HEK293 (cell line): ENCODE results near the gene ZNF582.

Experiments used
- KLF8 ChIP-seq: fragments of 450-650 bp; formaldehyde crosslinking; IDR thresholded peaks from 2 replicates; pipeline ENCODE4 v1.5.1; 2016; ENCODE audit warnings: missing biosample characterization, missing genetic modification characterization
- RBAK ChIP-seq: fragments of 450-650 bp; formaldehyde crosslinking; IDR thresholded peaks from 2 replicates; pipeline ENCODE4 v1.5.1; 2016; ENCODE audit warnings: missing biosample characterization, missing genetic modification characterization
- SP7 ChIP-seq: fragments of 450-650 bp; formaldehyde crosslinking; IDR thresholded peaks from 2 replicates; pipeline ENCODE4 v1.5.1; 2016; ENCODE audit warnings: missing biosample characterization, missing genetic modification characterization
- WT1 ChIP-seq: fragments of 450-650 bp; formaldehyde crosslinking; IDR thresholded peaks from 2 replicates; pipeline ENCODE4 v1.5.1; 2016; ENCODE audit warnings: missing biosample characterization, missing genetic modification characterization
- ZNF112 ChIP-seq: fragments of 450-650 bp; formaldehyde crosslinking; IDR thresholded peaks from 2 replicates; pipeline ENCODE4 v1.5.0; 2017; ENCODE audit warnings: missing biosample characterization, missing genetic modification characterization
- ZNF174 ChIP-seq: fragments of 450-650 bp; formaldehyde crosslinking; IDR thresholded peaks from 2 replicates; pipeline ENCODE4 v1.5.0; 2017; ENCODE audit warnings: missing biosample characterization, mild to moderate bottlenecking, missing genetic modification characterization
- ZNF184 ChIP-seq: fragments of 450-650 bp; IDR thresholded peaks from 2 replicates; pipeline ENCODE4 v1.5.1; 2018; ENCODE audit warnings: missing biosample characterization, mild to moderate bottlenecking, missing genetic modification characterization
- ZNF2 ChIP-seq: fragments of 450-650 bp; formaldehyde crosslinking; IDR thresholded peaks from 2 replicates; pipeline ENCODE4 v1.5.1; 2016; ENCODE audit warnings: missing biosample characterization, missing genetic modification characterization
- ZNF24 ChIP-seq: fragments of 450-650 bp; formaldehyde crosslinking; IDR thresholded peaks from 2 replicates; pipeline ENCODE4 v1.5.1; 2016; ENCODE audit warnings: missing biosample characterization, missing genetic modification characterization
- ZNF302 ChIP-seq: fragments of 450-650 bp; formaldehyde crosslinking; IDR thresholded peaks from 2 replicates; pipeline ENCODE4 v1.5.1; 2016; ENCODE audit warnings: missing biosample characterization, missing genetic modification characterization, low read depth
- ZNF341 ChIP-seq: fragments of 450-650 bp; formaldehyde crosslinking; IDR thresholded peaks from 2 replicates; pipeline ENCODE4; 2016; ENCODE audit warnings: low read depth, missing biosample characterization, missing genetic modification characterization
- ZNF366 ChIP-seq: fragments of 450-650 bp; formaldehyde crosslinking; conservative IDR thresholded peaks from 2 replicates; pipeline ENCODE4 v1.5.1; 2016; ENCODE audit warnings: missing biosample characterization, missing genetic modification characterization
- ZNF529 ChIP-seq: fragments of 450-650 bp; formaldehyde crosslinking; IDR thresholded peaks from 2 replicates; pipeline ENCODE4 v1.5.1; 2017; ENCODE audit warnings: missing genetic modification characterization, missing biosample characterization; ENCODE audit not compliant: insufficient replicate concordance
- ZNF571 ChIP-seq: fragments of 450-650 bp; formaldehyde crosslinking; IDR thresholded peaks from 2 replicates; pipeline ENCODE4 v1.5.0; 2017; ENCODE audit warnings: missing biosample characterization, missing genetic modification characterization
- ZNF660 ChIP-seq: fragments of 450-650 bp; IDR thresholded peaks from 2 replicates; pipeline ENCODE4 v1.5.1; 2018; ENCODE audit warnings: missing biosample characterization, mild to moderate bottlenecking, missing genetic modification characterization
- ZNF670 ChIP-seq: fragments of 450-650 bp; formaldehyde crosslinking; IDR thresholded peaks from 2 replicates; pipeline ENCODE4 v1.5.1; 2016; ENCODE audit warnings: missing biosample characterization, missing genetic modification characterization, low read depth
- ZNF76 ChIP-seq: fragments of 450-650 bp; formaldehyde crosslinking; IDR thresholded peaks from 2 replicates; pipeline ENCODE4; 2016; ENCODE audit warnings: low read depth, missing biosample characterization, missing genetic modification characterization, borderline replicate concordance
- ZNF768 ChIP-seq: fragments of 450-650 bp; formaldehyde crosslinking; IDR thresholded peaks from 2 replicates; pipeline ENCODE4 v1.5.1; 2018; ENCODE audit warnings: missing biosample characterization, mild to moderate bottlenecking, missing genetic modification characterization
- ZSCAN30 ChIP-seq: fragments of 450-650 bp; IDR thresholded peaks from 2 replicates; pipeline ENCODE4 v1.5.1; 2018; ENCODE audit warnings: missing biosample characterization, mild to moderate bottlenecking, missing genetic modification characterization, moderate library complexity
- TF ChIP-seq, protein P1 (sequence below): fragments of 450-650 bp; formaldehyde crosslinking; IDR thresholded peaks from 2 replicates; pipeline ENCODE4 v1.5.1; 2017; ENCODE audit warnings: missing biosample characterization, mild to moderate bottlenecking, missing genetic modification characterization, moderate library complexity
- TF ChIP-seq, protein P2 (sequence below): fragments of 450-650 bp; formaldehyde crosslinking; IDR thresholded peaks from 2 replicates; pipeline ENCODE4 v1.5.1; 2016; ENCODE audit warnings: missing biosample characterization, missing genetic modification characterization
- TF ChIP-seq, protein P3 (sequence below): fragments of 450-650 bp; formaldehyde crosslinking; IDR thresholded peaks from 2 replicates; pipeline ENCODE4 v1.5.1; 2016; ENCODE audit warnings: missing biosample characterization, missing genetic modification characterization
- TF ChIP-seq, protein P4 (sequence below): fragments of 450-650 bp; formaldehyde crosslinking; IDR thresholded peaks from 2 replicates; pipeline ENCODE4 v1.5.1; 2017; ENCODE audit warnings: missing biosample characterization, missing genetic modification characterization
- TF ChIP-seq, protein P5 (sequence below): fragments of 450-650 bp; formaldehyde crosslinking; IDR thresholded peaks from 2 replicates; pipeline ENCODE4 v1.5.1; 2016; ENCODE audit warnings: missing biosample characterization, missing genetic modification characterization

The ZNF582 gene

DNA sequence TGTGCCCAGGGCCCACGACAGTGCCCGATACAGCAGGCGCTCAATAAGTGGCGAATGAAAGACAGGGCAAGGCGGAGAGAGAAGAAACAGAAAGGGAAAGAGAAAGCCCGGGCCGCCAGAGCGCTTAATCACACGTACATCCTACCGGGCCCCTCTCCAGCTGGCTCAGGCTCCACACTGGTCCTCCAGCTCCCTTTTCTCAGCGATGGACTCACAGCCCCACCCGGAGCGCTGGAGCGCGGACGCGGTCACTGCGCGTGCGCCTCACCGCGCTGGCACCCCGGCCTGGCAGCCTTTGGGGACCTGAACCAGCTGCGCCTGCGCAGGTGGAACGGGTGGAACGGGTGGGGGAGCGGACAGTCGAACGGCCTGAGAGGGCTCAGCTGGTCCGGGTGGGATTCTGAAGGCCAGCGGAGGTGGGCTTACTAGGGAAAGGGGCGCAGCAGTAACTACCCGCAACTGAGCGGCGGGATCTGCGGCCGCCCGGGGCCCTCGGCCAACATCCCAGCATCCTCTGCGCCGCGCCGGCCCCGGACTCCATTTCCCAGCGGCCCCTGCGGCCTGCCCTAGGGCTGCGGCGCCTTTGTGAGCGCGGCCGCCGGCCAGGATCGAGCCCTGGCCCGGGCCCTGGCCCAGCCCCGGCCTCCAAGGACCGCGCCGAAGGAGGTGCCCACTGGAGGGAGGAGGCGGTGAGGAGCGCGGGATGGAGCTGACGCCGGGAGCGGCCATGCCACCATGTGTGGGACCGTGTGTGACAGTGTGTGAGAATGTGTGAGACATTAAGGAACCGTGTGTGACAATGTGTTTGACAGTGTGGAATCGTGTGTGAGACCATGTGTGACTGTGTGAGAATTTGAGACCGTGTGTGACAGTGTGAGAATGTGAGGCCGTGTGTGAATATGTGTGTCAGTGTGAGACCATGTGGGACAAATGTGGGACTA, 10.7 kb upstream of the ZNF582 start, which contains the start of gene ZNF583 (continued):
- TF ChIP-seq ZNF768 (tag by site-specific recombination): no peak
- no peak for TF ChIP-seq ZNF2 (tag by site-specific recombination)
- TF ChIP-seq, protein P1, sequence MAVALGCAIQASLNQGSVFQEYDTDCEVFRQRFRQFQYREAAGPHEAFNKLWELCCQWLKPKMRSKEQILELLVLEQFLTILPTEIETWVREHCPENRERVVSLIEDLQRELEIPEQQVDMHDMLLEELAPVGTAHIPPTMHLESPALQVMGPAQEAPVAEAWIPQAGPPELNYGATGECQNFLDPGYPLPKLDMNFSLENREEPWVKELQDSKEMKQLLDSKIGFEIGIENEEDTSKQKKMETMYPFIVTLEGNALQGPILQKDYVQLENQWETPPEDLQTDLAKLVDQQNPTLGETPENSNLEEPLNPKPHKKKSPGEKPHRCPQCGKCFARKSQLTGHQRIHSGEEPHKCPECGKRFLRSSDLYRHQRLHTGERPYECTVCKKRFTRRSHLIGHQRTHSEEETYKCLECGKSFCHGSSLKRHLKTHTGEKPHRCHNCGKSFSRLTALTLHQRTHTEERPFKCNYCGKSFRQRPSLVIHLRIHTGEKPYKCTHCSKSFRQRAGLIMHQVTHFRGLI (tag by site-specific recombination): 0 out of 2 replicates have a peak, but pooled peaks have one; percentile 28
- TF ChIP-seq RBAK (tag by site-specific recombination): no peak
- TF ChIP-seq ZSCAN30: peak; percentile 91
- TF ChIP-seq ZNF184 (tag by site-specific recombination): no peak
- TF ChIP-seq ZNF341 (tag by site-specific recombination): no peak
- TF ChIP-seq, protein P2, sequence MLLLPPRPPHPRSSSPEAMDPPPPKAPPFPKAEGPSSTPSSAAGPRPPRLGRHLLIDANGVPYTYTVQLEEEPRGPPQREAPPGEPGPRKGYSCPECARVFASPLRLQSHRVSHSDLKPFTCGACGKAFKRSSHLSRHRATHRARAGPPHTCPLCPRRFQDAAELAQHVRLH: no peak
- peak; percentile 36; the same call in 1 of the 2 replicates for TF ChIP-seq KLF8
- TF ChIP-seq ZNF670 (tag by site-specific recombination): no peak
- TF ChIP-seq ZNF76 (tag by site-specific recombination): peak; percentile 97
- TF ChIP-seq ZNF112 (tag by site-specific recombination): no peak
- TF ChIP-seq SP7 (tag by site-specific recombination): 0 out of 2 replicates have a peak, but pooled peaks have one; percentile 35
- TF ChIP-seq WT1: no peak
- TF ChIP-seq, protein P3, sequence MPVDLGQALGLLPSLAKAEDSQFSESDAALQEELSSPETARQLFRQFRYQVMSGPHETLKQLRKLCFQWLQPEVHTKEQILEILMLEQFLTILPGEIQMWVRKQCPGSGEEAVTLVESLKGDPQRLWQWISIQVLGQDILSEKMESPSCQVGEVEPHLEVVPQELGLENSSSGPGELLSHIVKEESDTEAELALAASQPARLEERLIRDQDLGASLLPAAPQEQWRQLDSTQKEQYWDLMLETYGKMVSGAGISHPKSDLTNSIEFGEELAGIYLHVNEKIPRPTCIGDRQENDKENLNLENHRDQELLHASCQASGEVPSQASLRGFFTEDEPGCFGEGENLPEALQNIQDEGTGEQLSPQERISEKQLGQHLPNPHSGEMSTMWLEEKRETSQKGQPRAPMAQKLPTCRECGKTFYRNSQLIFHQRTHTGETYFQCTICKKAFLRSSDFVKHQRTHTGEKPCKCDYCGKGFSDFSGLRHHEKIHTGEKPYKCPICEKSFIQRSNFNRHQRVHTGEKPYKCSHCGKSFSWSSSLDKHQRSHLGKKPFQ (tag by site-specific recombination): no peak; the same call in 1 of the 2 replicates
- 0 out of 2 replicates have a peak, but pooled peaks have one; percentile 32 for TF ChIP-seq ZNF24 (tag by site-specific recombination)
- no peak for TF ChIP-seq ZNF174 (tag by site-specific recombination)
- no peak for TF ChIP-seq ZNF529
- TF ChIP-seq ZNF366 (tag by site-specific recombination): peak; percentile 37; the same call in 1 of the 2 replicates
- TF ChIP-seq ZNF302 (tag by site-specific recombination): no peak
- TF ChIP-seq, protein P4, sequence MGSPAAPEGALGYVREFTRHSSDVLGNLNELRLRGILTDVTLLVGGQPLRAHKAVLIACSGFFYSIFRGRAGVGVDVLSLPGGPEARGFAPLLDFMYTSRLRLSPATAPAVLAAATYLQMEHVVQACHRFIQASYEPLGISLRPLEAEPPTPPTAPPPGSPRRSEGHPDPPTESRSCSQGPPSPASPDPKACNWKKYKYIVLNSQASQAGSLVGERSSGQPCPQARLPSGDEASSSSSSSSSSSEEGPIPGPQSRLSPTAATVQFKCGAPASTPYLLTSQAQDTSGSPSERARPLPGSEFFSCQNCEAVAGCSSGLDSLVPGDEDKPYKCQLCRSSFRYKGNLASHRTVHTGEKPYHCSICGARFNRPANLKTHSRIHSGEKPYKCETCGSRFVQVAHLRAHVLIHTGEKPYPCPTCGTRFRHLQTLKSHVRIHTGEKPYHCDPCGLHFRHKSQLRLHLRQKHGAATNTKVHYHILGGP: no peak
- TF ChIP-seq ZNF571 (tag by site-specific recombination): no peak
- TF ChIP-seq, protein P5, sequence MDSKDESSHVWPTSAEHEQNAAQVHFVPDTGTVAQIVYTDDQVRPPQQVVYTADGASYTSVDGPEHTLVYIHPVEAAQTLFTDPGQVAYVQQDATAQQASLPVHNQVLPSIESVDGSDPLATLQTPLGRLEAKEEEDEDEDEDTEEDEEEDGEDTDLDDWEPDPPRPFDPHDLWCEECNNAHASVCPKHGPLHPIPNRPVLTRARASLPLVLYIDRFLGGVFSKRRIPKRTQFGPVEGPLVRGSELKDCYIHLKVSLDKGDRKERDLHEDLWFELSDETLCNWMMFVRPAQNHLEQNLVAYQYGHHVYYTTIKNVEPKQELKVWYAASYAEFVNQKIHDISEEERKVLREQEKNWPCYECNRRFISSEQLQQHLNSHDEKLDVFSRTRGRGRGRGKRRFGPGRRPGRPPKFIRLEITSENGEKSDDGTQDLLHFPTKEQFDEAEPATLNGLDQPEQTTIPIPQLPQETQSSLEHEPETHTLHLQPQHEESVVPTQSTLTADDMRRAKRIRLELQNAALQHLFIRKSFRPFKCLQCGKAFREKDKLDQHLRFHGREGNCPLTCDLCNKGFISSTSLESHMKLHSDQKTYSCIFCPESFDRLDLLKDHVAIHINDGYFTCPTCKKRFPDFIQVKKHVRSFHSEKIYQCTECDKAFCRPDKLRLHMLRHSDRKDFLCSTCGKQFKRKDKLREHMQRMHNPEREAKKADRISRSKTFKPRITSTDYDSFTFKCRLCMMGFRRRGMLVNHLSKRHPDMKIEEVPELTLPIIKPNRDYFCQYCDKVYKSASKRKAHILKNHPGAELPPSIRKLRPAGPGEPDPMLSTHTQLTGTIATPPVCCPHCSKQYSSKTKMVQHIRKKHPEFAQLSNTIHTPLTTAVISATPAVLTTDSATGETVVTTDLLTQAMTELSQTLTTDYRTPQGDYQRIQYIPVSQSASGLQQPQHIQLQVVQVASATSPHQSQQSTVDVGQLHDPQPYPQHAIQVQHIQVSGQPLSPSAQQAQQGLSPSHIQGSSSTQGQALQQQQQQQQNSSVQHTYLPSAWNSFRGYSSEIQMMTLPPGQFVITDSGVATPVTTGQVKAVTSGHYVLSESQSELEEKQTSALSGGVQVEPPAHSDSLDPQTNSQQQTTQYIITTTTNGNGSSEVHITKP (tag by site-specific recombination): 0 out of 2 replicates have a peak, but pooled peaks have one; percentile 14
- peak; percentile 51; the same call in 1 of the 2 replicates for TF ChIP-seq ZNF660
